SH-SY5Y (cell line): ENCODE measurements around the gene ZBED6.

Experiments used
- GATA2 ChIP-seq: IDR thresholded peaks from 2 replicates; pipeline ENCODE4 v1.6.1; 2011; ENCODE audit warnings: mild to moderate bottlenecking, low read depth, low read length
- GATA3 ChIP-seq: IDR thresholded peaks from 2 replicates; pipeline ENCODE4 v1.6.1; 2011; ENCODE audit warnings: low read depth, mild to moderate bottlenecking, low read length, moderate library complexity

- TF ChIP-seq GATA2 = no peak
- TF ChIP-seq GATA3 = no peak
These were observed 39.4 kb upstream of the ZBED6 start for GRCh38 chr1:203756036-203756435.
